Osteoblast (primary cell): ENCODE measurements around the gene RRP15. TPM values are rescaled to one million over a fixed set of nuclear protein-coding genes. Genes with fewer than 3 reads are reported as not detected.

Source experiments
- DNase-seq: peaks from one replicate; pipeline ENCODE4 v3.0.0; 2011; ENCODE audit warnings: low spot score, mixed read lengths; ENCODE audit not compliant: insufficient read length; ENCODE audit errors: missing footprints
- H2AFZ ChIP-seq: 2 replicates; pipeline ENCODE4 v1.6.0; 2011; ENCODE audit warnings: mild to moderate bottlenecking, low read length
- H3K27ac ChIP-seq: 2 replicates; pipeline ENCODE4 v1.5.1; 2011; ENCODE audit warnings: mild to moderate bottlenecking, low read depth, low read length, moderate library complexity
- H3K27me3 ChIP-seq: 2 replicates; pipeline ENCODE4 v1.6.0; 2012; ENCODE audit warnings: mild to moderate bottlenecking, control low read depth, inconsistent platforms, low read length, moderate library complexity; ENCODE audit not compliant: insufficient read depth
- H3K36me3 ChIP-seq: 2 replicates; pipeline ENCODE4 v1.5.1; 2011; ENCODE audit warnings: mild to moderate bottlenecking, low read length, control low read depth, moderate library complexity; ENCODE audit not compliant: insufficient read depth
- H3K4me1 ChIP-seq: 2 replicates; pipeline ENCODE4 v1.5.1; 2011; ENCODE audit warnings: mild to moderate bottlenecking, low read length, control low read depth, moderate library complexity; ENCODE audit not compliant: insufficient read depth
- H3K4me2 ChIP-seq: 2 replicates; pipeline ENCODE4 v1.6.0; 2011; ENCODE audit warnings: mild to moderate bottlenecking, low read length; ENCODE audit not compliant: insufficient read depth
- H3K4me3 ChIP-seq: fragments of 200-600 bp; sonication (generic); 3 replicates; pipeline ENCODE4 v1.5.1; 2012; ENCODE audit warnings: mild to moderate bottlenecking, low read length, inconsistent platforms; ENCODE audit not compliant: insufficient read depth
- H3K79me2 ChIP-seq: 2 replicates; pipeline ENCODE4 v1.6.0; 2012; ENCODE audit warnings: mild to moderate bottlenecking, low read length, control low read depth, inconsistent platforms; ENCODE audit not compliant: insufficient read depth
- H3K9me3 ChIP-seq: 2 replicates; pipeline ENCODE4 v1.5.1; 2011; ENCODE audit warnings: low read depth, low read length, control low read depth
- H4K20me1 ChIP-seq: 2 replicates; pipeline ENCODE4 v1.6.0; 2012; ENCODE audit warnings: mild to moderate bottlenecking, low read length, control low read depth; ENCODE audit not compliant: insufficient read depth
- total RNA-seq: library from RNA; depleted of rRNA; stranded (reverse); fragments of >200 nt; gene quantifications from 2 replicates; pipeline ENCODE4 v1.2.3, GENCODE V29; 2012
- TF ChIP-seq, protein P1 (sequence below): IDR thresholded peaks from 2 replicates; pipeline ENCODE4 v1.5.1; 2011; ENCODE audit warnings: mild to moderate bottlenecking, low read depth, low read length, moderate library complexity; ENCODE audit errors: extremely low read depth

RRP15 gene
- total RNA-seq, 1 donor = 10.9 TPM

DNA sequence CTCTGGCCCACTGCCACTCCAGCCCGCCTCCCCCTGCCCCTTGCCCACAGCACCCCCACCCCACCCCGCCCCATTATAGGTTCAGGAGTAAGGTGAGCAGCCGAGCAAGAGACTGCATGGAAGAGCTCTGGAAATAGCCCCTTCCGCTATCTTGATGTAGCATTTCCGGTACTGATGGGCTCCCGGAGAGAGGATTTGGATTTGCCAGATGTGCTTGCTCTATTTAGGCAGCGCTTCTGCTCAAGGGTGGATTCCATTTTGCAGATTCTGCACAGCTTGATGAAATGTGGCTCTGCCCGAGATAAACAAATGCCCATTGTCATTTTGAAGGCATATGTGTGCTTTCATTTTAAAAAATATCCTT is 67.0 kb downstream of the RRP15 start:
- Histone ChIP-seq H3K27ac (no peak overlapping the region), H3K4me2 (peak overlapping the region; percentile 96), H2AFZ (no peak overlapping the region), H3K27me3 (no peaks in the 10 kb centered on the region), H4K20me1 (peaks cover 5% of the 10 kb centered on the region), H3K4me3 (no peak overlapping the region), H3K36me3 (peaks cover 10% of the 10 kb centered on the region), H3K79me2 (peaks cover 64% of the 10 kb centered on the region), H3K9me3 (no peaks in the 10 kb centered on the region), H3K4me1 (peaks cover 19% of the 10 kb centered on the region)
- TF ChIP-seq, protein P1, sequence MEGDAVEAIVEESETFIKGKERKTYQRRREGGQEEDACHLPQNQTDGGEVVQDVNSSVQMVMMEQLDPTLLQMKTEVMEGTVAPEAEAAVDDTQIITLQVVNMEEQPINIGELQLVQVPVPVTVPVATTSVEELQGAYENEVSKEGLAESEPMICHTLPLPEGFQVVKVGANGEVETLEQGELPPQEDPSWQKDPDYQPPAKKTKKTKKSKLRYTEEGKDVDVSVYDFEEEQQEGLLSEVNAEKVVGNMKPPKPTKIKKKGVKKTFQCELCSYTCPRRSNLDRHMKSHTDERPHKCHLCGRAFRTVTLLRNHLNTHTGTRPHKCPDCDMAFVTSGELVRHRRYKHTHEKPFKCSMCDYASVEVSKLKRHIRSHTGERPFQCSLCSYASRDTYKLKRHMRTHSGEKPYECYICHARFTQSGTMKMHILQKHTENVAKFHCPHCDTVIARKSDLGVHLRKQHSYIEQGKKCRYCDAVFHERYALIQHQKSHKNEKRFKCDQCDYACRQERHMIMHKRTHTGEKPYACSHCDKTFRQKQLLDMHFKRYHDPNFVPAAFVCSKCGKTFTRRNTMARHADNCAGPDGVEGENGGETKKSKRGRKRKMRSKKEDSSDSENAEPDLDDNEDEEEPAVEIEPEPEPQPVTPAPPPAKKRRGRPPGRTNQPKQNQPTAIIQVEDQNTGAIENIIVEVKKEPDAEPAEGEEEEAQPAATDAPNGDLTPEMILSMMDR = no peak
- DNase-seq = no peak

DNA sequence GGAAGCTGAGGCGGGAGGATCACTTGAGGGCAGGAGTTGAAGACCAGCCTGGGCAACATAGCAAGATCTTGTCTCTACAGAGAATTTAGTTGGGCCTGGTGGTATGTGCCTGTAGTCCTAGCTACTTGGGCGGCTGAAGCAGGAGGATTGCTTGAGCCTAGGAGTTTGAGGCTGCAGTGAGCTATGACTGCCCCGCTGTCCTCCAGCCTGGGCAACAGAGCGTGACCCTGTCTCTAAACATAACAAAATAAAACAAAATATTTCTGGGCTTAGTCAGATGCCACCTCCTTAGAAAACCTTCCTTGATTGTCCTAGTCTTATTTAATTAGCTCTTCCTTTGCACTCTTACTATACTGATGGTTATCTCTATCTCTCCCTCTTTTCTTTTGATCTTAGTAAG is 68.6 kb downstream of the RRP15 start:
- peaks cover 27% of the 10 kb centered on the region for H3K4me1 ChIP-seq
- H3K27me3 ChIP-seq = no peaks in the 10 kb centered on the region
- H4K20me1 ChIP-seq = peaks cover 5% of the 10 kb centered on the region
- no peaks in the 10 kb centered on the region for H3K9me3 ChIP-seq
- H3K4me3 ChIP-seq = no peak overlapping the region
- no peak overlapping the region for H3K27ac ChIP-seq
- no peak for DNase-seq
- H3K36me3 ChIP-seq = peaks cover 10% of the 10 kb centered on the region
- H2AFZ ChIP-seq = no peak overlapping the region
- TF ChIP-seq, protein P1 = no peak
- H3K79me2 ChIP-seq = peaks cover 69% of the 10 kb centered on the region
- no peak overlapping the region for H3K4me2 ChIP-seq

DNA sequence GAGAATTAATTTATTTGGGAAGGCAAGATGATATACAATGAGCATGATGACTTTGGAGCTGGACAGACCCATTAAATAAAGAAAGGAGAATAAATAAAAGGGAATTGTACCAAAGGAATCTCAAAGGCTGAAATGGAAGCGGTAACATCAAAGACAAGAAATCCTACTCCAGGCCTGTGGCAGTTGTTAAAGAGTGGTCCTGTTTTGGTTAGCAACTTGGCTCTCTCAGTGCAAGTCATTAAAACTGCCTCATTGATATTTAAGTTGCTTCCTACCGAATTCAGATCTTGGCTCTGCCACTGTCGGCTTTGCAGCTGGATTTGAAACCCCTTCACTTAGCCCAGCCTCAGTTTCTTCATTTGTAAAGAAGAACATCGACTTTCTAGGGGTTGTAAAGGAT is 70.2 kb downstream of the RRP15 start:
- Histone ChIP-seq H3K27me3 (no peaks in the 10 kb centered on the region), H3K4me3 (no peak overlapping the region), H3K9me3 (no peaks in the 10 kb centered on the region), H2AFZ (no peak overlapping the region), H3K4me2 (no peak overlapping the region), H3K27ac (no peak overlapping the region), H4K20me1 (peaks cover 5% of the 10 kb centered on the region), H3K79me2 (peaks cover 70% of the 10 kb centered on the region), H3K36me3 (peaks cover 16% of the 10 kb centered on the region), H3K4me1 (peaks cover 24% of the 10 kb centered on the region)
- TF ChIP-seq, protein P1 = no peak
- DNase-seq = no peak

DNA sequence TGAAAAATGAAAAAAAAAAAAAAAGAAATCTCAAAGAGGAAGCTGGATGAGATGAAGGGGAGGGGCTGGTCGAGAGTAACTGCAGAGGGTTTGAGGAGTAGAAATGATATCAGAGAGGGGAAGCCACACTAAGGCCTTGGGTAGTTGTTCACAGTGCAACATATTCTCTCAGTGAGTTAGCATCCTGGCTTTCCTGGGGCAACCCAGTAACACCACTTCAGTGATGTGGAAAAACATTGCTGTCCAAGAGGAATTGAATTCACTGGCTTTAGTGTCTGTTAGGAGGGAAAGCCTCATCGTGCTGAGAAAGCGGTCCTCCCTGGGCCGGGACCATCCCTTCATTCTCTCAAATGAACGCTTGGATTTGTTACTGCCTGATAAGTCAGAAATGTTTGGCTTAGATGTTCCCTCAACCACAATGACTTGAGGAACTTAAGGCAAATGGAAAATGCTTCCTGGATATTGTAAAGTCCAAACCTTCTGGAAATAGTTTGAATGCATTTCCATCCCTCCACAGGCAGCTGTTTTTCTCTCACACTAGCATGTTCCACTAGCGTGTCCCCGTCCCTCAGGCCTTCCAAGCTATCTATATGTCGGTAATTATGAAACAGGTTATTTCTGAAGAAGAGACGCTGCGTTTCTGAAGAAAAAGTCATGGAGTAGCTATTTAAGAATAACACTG is 72.3 kb downstream of the RRP15 start:
- Histone ChIP-seq H3K4me2 (peak overlapping the region; percentile 12), H4K20me1 (peaks cover 5% of the 10 kb centered on the region), H3K27ac (peak overlapping the region; percentile 15), H3K79me2 (peaks cover 77% of the 10 kb centered on the region), H3K4me1 (peaks cover 8% of the 10 kb centered on the region), H3K36me3 (peaks cover 13% of the 10 kb centered on the region), H3K4me3 (no peak overlapping the region), H3K9me3 (no peaks in the 10 kb centered on the region), H2AFZ (no peak overlapping the region), H3K27me3 (no peaks in the 10 kb centered on the region)
- DNase-seq = no peak
- TF ChIP-seq, protein P1 = no peak
